Measurements from ENCODE around the gene GDF2.

The GDF2 gene

DNA sequence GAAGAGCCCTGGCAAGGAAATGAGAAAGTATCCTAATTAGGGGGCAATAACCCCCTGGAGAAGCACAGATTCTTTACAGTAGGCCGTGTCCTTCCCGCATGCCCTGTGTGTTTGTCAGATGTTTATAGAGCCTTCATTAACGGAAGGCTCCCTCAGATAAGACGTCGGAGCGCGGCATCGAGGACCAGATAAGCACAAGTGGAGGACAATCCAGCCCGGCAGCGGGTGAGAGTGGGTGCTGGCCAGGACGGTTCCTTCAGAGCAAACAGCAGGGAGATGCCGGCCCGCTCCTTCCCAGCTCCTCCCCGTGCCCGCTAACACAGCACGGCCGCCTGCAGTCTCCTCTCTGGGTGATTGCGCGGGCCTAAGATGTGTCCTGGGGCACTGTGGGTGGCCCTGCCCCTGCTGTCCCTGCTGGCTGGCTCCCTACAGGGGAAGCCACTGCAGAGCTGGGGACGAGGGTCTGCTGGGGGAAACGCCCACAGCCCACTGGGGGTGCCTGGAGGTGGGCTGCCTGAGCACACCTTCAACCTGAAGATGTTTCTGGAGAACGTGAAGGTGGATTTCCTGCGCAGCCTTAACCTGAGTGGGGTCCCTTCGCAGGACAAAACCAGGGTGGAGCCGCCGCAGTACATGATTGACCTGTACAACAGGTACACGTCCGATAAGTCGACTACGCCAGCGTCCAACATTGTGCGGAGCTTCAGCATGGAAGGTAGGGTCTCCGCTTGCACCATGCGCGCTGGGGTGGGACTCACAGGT, at the start of gene GDF2:
GDF2 (plus strand) TSS at position 155 of the 762 bp plus-strand sequence; CDS start at position 370, 215 bp downstream.
- no peak for DNase-seq

DNA sequence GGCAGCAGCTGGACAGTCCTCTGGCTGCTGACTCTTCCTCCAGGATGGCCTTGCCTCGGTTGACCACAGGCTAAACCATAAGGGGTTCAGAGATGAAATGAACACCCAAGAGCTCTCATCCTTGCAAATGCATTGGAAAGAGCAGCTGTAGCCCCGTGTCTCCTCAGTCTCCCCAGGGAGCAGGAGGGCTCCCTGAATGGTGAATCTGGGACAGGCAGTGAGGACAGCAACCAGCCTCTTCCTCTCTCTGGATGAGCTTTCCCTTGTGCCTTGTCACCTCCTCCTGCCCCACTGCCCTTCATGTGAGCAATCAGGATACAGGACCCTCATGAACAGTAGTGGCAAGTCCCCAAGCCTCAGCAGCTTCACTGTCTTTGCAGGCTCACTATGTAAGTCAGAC, 46.2 kb upstream of the GDF2 start:
- DNase-seq: no peak

DNA sequence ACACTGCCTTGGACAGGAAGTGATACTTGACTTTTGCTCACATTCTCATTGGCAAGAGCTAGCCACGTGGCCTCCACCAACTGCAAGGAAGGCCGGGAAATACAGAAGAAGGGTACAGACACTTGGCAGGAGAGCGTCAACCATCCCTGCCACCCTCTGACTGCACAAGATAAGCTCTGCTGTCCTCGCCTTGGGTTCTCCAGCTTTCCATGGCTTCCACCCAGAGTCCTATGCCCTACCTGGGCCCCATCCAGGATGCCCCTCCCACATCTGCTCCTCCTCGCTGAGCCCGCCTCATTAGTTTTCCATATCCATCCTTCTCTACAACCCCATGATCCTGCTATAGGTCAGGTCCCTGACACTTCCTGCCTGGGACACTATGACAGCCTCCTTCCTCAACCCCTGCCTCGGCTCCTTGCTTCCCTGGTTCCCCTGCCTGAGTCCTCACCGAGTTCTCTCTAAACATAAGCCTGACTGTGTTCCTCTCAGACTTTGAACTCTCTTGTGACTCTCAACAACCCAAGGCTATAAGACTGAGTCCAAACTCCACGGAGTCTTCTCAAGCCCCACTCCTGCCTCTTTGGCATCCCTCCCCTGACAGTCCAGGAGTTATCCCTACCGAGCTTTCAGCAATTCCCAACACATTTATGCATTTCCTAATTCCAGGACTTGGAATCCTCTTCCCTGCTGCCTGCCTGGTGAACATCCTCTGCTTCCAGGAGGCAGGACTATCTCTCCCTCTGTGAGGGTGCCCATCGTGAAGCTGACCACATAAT, 45.5 kb upstream of the GDF2 start:
- DNase-seq: no peak

DNA sequence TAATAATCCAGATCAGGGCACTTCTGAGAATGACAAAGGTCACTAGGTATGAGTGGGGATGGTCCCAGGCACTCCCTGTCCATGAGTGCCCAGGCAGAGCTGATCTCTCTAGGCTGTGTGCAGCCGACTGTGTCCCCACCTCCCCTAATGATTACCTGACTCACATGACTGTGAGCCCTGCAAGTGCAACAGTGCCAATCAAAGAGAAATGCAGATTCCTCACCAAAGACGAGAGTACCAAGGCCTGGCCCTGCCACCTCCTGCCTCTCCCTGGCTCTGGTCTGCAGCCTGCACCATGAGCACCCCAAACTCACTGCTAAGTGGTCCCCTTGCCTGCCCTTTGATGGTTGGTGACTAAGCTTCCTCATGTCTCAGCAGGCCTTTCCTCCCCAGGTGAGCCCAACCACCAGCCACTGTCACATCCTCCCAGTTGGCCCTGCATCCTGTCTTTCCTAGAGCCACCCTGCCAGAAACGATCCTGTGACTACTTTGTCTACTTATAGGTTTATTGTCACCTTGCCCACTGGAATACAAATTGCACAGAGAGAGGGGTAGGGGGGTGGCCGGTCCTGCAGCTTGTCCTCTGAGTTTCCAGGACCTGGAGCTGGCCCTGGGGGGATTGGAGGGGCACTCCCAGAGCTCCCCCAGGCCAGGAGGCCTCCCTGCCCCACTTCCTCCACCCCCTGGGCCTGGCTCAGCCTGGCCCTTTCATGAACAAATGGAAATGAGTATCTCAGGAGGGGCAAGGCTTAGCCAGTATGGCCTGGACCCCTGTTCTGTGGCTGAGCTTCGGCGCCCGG, 44.7 kb upstream of the GDF2 start:
- DNase-seq: no peak

DNA sequence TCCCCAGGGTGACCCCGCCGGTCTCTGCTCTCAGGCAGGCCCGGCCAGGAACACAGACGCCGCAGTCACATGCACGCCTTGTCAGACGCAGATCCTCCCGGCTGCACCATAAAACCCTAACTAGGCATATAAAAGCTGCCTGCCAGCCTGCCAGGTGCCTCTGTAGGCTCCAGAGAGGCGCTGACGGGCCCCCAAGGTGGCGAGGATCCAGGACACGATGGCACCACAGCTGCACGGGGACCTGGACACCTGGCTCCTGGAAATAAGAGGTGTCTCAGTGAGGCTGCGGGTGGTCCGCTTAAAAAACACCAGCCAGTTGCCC, 44.1 kb upstream of the GDF2 start:
- no peak for DNase-seq

DNA sequence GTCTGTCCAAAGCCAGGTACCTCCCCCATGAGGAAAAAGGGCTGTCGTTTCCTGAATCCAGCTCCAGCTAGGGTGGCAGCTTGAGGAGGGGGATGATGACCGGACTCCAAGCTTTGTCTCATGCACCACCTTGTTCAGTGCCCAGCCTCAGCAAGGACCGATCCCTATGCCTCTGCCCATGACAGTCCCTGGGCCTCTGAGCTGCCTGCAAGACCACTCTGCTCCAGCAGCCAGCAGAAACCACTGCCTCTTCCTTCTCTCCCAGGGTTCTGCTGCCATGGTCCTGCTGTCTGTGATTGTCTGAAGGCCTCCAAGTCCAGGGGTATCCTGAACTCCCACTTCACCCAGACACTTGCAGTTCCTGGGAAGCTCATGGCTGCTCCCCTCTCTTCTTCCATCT, 43.5 kb upstream of the GDF2 start:
- DNase-seq: no peak

DNA sequence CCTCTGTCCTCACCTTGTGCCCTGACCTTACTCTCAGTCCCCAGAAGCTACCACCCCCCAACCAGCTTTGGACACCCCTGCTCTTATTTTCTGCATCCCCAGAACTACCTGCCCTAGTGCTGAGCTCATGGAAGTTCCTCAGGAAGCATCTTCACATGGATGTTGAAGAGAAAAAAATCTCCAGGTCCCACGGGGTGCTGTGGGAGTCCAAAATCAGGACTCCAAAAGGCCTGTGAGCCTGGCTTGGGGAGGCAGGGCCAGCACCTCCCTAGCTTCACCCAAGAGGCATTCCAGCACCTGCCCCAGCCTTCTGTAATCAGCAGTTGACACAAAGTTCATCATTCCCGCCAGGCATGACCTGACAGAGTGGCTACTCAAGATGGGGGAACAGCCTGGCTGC, 43.0 kb upstream of the GDF2 start:
- no peak for DNase-seq

DNA sequence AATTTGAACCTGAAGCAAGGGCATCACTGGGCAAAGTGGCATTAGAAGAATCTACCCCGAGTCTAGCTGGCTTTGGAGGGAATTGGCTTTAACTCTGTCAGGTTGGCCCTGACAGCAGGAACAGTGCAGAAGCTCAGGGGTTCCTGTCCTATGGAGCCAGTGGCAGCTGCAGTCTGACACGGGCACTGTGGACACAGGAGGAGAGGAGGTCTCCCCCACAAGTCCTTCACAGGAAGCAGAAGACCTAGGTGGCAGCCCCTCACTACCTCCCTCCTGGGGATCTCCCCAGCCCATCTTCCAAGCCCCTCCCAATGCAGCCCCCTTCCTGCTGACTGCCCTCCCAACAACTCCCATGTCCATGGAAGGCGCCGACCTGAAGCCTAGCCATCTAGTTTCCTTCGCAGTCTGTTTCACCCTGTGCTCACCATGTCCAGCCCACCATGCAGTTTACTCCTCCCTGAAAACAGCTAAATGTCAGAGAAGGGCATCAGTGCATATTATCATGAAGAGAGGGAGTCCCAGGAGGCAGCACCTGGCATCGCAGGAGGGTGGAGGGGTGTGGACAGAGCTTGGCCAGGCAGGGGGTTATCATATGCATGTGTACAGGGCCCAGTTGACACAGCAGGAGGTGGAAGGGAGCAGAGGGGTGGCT, 40.1 kb upstream of the GDF2 start:
- no peak for DNase-seq

DNA sequence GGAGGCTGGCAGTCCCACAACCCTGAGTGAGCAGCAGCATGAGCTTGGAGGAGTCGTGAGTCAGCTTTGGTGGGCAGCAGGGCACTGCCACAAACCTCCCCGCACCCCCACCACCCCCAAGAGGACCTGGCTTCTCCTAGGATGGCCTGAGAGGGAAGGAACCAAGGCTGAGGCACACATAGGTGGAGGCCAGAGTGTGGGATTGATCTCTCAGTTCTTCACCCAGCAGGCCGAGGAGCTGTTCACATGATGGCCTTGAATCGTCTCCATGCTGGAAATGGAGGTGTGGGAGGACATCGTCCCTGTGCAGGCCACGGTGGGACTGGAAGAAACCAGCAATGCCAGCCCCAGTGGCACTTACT, 39.6 kb upstream of the GDF2 start:
- no peak for DNase-seq

DNA sequence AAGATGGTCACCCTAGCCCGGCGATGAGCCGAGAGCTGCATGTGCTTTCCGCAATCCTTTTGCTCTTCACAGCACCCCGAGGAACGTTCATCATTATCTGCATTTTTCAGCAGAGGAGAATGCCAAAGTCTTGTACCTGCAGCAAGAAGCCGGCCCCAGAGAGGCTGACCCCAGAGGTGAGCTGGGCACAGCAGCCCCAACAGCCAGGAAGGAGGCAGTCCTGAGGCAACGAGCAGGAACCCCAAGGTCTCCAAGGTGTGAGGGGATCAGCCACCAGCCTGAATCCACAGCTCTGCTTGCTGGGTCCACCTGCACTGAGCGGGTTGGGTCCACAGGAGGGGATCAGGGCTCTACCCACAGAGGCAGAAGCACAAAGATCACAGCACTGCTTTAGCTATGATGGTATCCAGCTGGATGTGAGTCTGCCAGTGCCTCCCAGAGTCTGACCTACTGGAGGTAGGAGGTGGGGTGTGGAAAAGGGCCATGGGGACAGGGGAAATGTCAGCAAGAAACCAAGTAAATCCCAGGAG, 39.1 kb upstream of the GDF2 start:
- no peak for DNase-seq

DNA sequence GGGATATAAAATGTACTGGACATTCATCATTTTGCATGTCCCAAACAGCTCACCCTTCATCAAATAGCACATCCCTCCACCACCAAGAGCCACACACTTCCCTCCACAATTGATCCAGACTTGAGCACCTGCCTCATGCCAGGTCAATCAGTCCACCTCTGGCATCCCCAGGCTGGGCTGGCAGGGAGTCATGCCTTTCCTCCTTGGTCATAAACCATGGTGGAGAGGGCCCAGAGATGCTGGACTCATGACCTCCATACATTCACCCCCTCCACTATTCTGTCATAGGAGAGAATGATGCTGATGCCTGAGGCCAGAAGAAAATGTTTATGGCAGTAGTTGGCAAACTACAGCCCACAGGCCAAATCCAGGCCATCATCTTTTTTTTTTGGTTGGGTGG, 38.4 kb upstream of the GDF2 start:
- no peak for DNase-seq

DNA sequence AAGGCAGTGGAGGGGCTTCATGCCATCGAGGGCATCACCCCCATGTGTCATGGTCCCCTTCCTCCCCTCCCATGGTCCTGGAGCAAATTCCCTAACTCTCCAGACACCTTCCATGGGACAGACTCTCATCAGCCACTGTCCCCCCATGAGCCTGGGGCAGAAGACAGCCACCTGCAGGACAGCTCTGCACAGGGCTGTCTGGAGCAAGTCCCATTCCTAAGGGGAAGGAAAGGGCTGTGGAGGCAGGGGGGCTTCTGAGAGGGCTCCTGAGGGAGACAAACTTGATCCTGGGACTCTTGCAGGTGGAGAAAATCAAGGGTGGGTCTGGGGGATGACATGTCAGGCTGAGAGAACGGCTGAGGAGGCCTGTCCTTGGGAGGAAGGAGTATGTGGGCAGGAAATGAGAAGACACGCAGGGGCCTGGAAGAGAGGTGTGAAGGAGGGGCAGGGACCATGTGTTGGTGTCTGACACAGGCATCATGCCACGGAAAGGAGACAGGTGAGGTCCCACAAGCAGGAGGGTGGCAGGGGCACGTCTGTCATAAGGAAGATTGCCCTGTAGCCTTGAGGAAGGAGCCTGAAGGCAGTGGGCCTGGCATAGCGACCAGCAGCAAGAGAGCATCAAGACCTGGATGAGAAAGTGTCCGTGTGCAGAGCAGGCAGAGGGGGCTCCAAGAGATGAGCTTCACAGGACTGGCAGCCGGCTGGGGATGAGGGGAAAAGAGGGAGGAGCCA, 36.7 kb upstream of the GDF2 start:
- no peak for DNase-seq

DNA sequence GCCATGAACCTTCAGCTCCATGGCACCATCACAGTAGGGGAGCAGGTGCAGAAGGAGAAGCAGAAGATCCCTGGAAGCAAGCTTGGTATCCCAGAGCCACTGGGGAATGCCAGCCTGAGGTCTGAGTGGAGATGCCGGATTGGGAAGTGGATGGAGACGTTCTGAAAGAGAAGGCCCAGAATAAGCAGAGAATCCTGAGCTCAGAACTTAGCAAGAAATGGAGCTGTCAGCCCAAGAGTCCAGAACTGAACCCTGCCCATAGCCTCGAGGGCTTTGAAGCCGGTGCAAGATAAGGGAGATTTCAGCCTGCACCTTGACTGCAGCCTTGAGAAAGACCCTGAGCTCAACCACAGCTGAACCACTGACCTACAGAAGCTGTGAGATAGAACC, 36.1 kb upstream of the GDF2 start:
- DNase-seq: no peak

DNA sequence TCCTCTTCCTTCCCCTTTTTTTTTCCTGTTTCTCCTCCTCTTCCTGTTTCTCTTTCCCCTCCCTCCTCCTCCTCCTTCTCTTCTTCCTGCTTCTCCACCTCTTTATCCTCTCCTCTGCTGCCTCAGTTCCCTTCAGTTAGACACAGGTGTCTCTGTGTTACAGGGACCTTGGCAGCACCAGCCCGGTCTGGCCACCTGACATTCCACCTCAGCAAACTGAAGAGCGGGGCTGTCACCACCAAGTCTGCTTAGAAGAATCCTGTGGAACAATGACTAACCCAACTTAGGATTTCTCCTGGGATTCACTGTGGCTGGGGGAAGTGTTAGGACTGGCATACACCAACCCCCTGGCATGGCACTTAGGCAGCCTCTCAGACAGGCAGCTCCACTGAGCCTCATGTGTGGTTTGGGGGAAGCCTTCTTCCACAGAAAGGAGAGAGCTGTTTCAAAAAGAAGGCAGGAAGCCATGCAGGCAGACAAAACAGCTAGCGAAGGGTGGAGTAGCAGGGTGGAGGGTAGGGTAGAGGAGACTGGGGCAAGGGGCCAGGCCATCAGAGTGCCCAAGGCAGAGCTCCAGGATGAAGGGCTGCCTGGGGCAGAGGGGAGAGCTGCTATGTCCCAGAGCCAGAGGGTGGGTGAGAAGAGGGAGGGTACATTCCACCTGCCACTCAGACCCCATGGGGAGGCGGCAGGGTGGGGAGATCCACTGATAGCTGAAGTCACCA, 35.5 kb upstream of the GDF2 start:
- DNase-seq: no peak

DNA sequence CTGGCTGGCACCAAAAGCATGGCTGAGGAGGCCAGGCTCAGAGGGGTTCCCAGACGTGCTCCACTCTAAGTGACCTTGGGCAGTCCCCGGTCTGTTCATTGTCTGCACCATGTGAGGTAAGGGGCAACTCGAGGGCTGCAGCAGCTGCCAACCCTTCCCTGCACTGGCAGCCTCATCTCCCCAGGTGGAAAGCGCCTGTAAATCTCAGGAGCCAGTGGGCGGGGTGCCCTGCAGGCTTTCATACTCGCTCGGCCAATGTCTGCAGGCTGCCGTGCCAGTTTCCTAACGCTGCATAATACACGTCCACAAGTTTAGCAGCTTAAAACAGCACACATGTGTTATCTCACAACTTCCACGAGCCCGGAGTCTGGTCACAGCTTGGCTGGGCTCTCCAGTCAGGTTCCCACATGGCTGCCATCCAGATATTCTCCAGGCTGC, 34.9 kb upstream of the GDF2 start:
- no peak for DNase-seq

DNA sequence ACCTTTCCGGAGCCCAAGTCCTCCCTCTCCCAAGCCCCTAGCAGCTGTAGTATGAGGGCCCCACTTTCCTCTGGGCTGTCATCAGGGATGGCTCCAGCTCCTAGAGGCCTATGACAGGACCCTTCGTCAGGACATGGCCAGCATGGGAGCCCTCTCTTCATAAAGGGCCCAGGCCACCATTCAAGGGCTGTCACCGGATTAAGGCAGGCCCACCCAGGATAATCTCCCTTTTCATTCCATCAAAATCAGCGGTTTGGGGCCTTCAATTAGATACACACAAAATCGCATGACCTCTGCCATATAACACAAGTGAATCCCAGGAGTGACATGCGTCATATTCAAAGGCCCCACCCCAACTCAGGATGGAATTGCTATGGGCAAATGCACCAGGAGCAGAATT, 34.4 kb upstream of the GDF2 start:
- no peak for DNase-seq

DNA sequence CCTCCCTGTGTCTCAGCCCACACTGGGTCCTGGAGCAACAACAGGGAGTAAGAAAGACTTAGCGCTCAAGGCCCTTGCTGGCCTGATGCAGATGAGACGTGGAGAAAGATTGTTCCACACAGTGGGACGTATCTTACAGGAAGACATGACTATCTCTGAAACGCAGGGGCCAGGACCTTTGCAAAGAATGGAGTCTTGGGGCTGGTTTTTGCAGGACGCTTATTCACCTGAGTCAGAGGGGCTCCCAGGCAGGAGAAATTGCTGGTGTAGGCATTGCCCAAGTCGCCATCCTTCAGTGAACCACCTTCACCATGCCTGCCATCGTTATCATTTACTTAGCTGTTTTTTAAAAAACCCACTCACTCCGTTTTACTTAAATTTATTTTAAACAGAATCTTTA, 34.0 kb upstream of the GDF2 start:
- no peak for DNase-seq

DNA sequence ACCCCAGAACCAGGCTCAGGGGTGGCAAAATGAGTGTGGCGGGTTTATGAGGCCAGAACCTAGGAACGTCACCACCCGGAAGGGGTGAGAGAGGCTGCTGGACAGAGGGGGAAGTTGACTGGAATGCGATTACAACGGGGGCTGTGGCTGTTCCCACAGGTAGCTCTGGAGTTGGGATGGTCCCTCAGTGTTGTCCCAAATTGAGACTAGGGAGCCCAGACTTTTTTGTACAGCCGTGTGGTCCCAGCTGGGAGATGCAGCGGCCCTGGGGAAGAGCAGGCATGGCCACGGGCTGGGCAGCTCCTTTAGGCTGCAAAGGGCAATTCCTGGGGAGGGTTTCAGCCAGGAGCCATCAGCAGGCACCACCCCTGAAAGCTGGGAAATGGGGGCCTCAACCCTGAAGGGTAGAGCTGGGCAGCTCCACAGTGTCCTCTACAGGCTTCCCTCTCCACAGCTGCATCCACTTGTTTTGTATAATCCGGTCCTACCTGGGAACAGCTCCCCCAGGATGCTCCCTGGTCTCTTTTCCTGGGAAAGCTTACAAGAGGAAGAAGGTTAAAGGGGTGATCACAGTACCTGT, 33.2 kb upstream of the GDF2 start:
- no peak for DNase-seq

DNA sequence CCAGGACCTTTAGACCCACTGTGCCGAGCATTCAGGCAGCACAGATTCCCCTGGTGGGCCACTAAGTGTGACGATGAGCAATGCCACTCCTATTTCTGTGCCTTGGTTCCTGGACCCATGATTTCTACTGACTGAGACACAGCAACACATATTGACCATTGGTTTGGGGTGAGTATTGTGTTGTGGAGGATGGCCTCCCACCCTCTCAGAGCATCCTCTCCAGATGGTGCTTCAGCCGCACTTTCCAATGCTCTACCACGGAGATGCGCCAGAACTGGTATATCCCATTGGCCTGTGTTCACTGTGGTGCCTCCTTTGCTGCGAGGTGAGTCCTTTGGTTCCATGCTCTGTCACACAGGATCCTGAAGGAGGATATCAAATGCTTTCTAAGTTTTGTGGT, 32.3 kb upstream of the GDF2 start:
- DNase-seq: no peak

DNA sequence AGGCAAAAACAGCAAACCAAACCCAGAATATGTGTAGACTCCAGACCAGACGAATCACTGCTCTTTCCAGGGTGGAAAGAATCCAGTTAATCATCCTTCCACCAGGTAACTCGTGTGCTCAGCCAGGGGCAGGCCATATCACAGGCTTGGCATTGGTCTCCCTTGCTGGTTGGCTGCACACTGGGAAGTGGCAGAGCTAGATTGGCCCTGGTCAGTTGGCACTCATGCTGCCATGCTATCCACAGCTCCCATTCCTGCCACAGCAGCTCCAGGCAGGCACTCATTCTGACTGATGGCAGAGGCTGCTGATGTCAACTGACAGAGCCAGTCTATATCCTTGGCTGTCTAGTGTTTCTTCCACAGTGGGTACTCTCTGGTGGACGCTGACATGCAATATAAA, 31.9 kb upstream of the GDF2 start:
- no peak for DNase-seq

DNA sequence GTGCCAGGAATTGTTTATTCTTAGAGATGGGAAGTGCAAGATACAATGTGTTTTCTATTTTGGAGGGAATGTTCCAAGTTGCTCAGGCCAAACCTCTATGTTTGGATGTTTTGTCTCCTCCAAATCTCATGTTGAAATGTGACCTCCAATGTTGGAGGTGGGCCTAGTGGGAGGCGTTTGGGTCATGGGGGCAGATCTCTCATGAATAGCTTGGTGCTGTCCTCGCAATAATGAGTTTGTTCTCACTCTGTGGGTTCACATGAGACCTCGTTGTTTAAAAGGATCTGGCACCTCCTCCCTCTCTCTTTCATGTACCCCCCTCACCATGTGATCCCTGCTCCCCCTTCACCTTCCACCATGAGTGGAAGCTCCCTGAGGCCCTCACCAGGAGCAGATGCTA, 30.6 kb upstream of the GDF2 start:
- no peak for DNase-seq
